GM12864 (cell line): Measurements from ENCODE around the gene RAB3D.

Experiments
- DNase-seq: peaks from one replicate; pipeline ENCODE4 v3.0.0-alpha.2; 2011; ENCODE audit warnings: low read depth
- H3K4me3 ChIP-seq: 2 replicates; pipeline ENCODE4 v1.5.1; 2011; ENCODE audit warnings: mild to moderate bottlenecking, low read depth, low read length, control low read depth
- CTCF ChIP-seq: IDR thresholded peaks from 2 replicates; pipeline ENCODE4 v1.5.1; 2011; ENCODE audit warnings: low read depth, mild to moderate bottlenecking, moderate library complexity, low read length, control low read depth, inconsistent platforms; ENCODE audit errors: missing control alignments

Gene RAB3D

GRCh38 chr19:11339254-11340098, at the start of gene RAB3D:
Gene RAB3D, minus strand, starts transcription at chr19:11339657. Its CDS starts 2,258 bp downstream, at chr19:11337399.
- peak within 1 kb of the TSS; percentile 61 for H3K4me3 ChIP-seq
- TF ChIP-seq CTCF: no peak
- DNase-seq: peak; percentile 59

- no peak for TF ChIP-seq CTCF
- DNase-seq: no peak
- H3K4me3 ChIP-seq: no peak overlapping the region
These were observed 47.9 kb upstream of the RAB3D start for GRCh38 chr19:11387162-11388034.

- TF ChIP-seq CTCF: no peak
- DNase-seq: no peak
- H3K4me3 ChIP-seq: no peak overlapping the region
These were observed 45.3 kb upstream of the RAB3D start for GRCh38 chr19:11384778-11385129.

- no peak for DNase-seq
- H3K4me3 ChIP-seq: no peak overlapping the region
- TF ChIP-seq CTCF: no peak
These were observed 44.2 kb upstream of the RAB3D start for GRCh38 chr19:11383706-11384048.

GRCh38 chr19:11382898-11383705, 43.6 kb upstream of the RAB3D start:
- TF ChIP-seq CTCF: peak; percentile 81

GRCh38 chr19:11380653-11381537, 41.4 kb upstream of the RAB3D start:
- DNase-seq: peak; percentile 96
- peak; percentile 85 for TF ChIP-seq CTCF
- H3K4me3 ChIP-seq: peak overlapping the region; percentile 91

More at GRCh38 chr19:11382898-11383705, 43.6 kb upstream of the RAB3D start:
- DNase-seq: no peak
- H3K4me3 ChIP-seq: no peak overlapping the region
